BLaER1 treated with 17β-estradiol and CSF1 and Interleukin-3, amounts not matched to agents 10 nM and 100 nM (cell line): ENCODE data around the gene ITPK1.

Experiments
- H3K27ac ChIP-seq, 11 experiments: shearing (Covaris generic); formaldehyde crosslinking; 2 replicates each; pipeline ENCODE4 v1.8.1; 2022
- H3K27me3 ChIP-seq, 11 experiments: shearing (Covaris generic); formaldehyde crosslinking; 2 replicates each; pipeline ENCODE4 v1.8.1; 2022
- H3K36me3 ChIP-seq, 11 experiments: shearing (Covaris generic); formaldehyde crosslinking; 2 replicates each; pipeline ENCODE4 v1.8.1; 2022
- H3K4me1 ChIP-seq, 10 experiments: shearing (Covaris generic); formaldehyde crosslinking; 2 replicates each; pipeline ENCODE4 v1.8.1; 2022
- H3K4me2 ChIP-seq, 11 experiments: shearing (Covaris generic); formaldehyde crosslinking; 2 replicates each; pipeline ENCODE4 v1.8.1; 2022
- H3K4me3 ChIP-seq, 10 experiments: shearing (Covaris generic); formaldehyde crosslinking; 2 replicates each; pipeline ENCODE4 v1.8.1; 2022
- H3K9ac ChIP-seq, 11 experiments: shearing (Covaris generic); formaldehyde crosslinking; 2 replicates each; pipeline ENCODE4 v1.8.1; 2022
- H3K9me3 ChIP-seq, 11 experiments: shearing (Covaris generic); formaldehyde crosslinking; replicated peaks in 1 of 11; 2 replicates each; pipeline ENCODE4 v1.8.1; 2022
- H4K20me1 ChIP-seq, 11 experiments: shearing (Covaris generic); formaldehyde crosslinking; 2 replicates each; pipeline ENCODE4 v1.8.1; 2022
- Cebpa-rat ChIP-seq, 11 experiments: shearing (Covaris generic); IDR thresholded peaks; 2 replicates each; pipeline ENCODE4 v1.8.1; 2022

The ITPK1 gene

GRCh38 chr14:92940543-92940942, 175.2 kb downstream of the ITPK1 start:
- no peaks in the 10 kb centered on the region for H3K27me3 ChIP-seq
- peak overlapping the region in 8 of 11 experiments; percentile 20 to 66 (median 53); a peak in 13 of 22 replicates for H3K4me2 ChIP-seq
- H3K9me3 ChIP-seq, result no peaks in the 10 kb centered on the region
- 0 out of 22 replicates have a peak overlapping the region, but pooled peaks of 1 of the 11 experiments have one; percentile 18 for H3K9ac ChIP-seq
- TF ChIP-seq Cebpa-rat (IDR thresholded peaks at IDR 0.05), result no peak
- peaks cover 0 to 52% (median 38%) of the 10 kb centered on the region in 10 experiments; a peak in 16 of 20 replicates for H3K4me1 ChIP-seq
- peaks cover 0 to 100% (median 44%) of the 10 kb centered on the region in 11 experiments; a peak in 17 of 22 replicates for H4K20me1 ChIP-seq
- H3K27ac ChIP-seq, result no peak overlapping the region
- H3K36me3 ChIP-seq, result peaks cover under 1 to 96% (median 40%) of the 10 kb centered on the region in 11 experiments; a peak in 18 of 22 replicates
- H3K4me3 ChIP-seq, result no peak overlapping the region

- Histone ChIP-seq H3K36me3 (peaks cover 0 to 89% (median 40%) of the 10 kb centered on the region in 11 experiments; a peak in 18 of 22 replicates), H3K27ac (no peak overlapping the region), H3K4me1 (peaks cover 0 to 43% (median 30%) of the 10 kb centered on the region in 10 experiments; a peak in 16 of 20 replicates), H3K4me3 (no peak overlapping the region), H3K9ac (no peak overlapping the region), H3K9me3 (no peaks in the 10 kb centered on the region), H3K27me3 (no peaks in the 10 kb centered on the region), H4K20me1 (peaks cover 0 to 100% (median 36%) of the 10 kb centered on the region in 11 experiments; a peak in 17 of 22 replicates), H3K4me2 (peak overlapping the region in 5 of 11 experiments; percentile 28 to 66 (median 54); a peak in 5 of 22 replicates)
- TF ChIP-seq Cebpa-rat (IDR thresholded peaks at IDR 0.05), result no peak
Measured at GRCh38 chr14:92939699-92940098, 176.0 kb downstream of the ITPK1 start.

GRCh38 chr14:92938890-92939671, 176.6 kb downstream of the ITPK1 start:
- Histone ChIP-seq H3K27ac (no peak overlapping the region), H3K27me3 (no peaks in the 10 kb centered on the region), H3K4me3 (no peak overlapping the region), H3K4me1 (peaks cover 0 to 37% (median 24%) of the 10 kb centered on the region in 10 experiments; a peak in 15 of 20 replicates), H3K9ac (no peak overlapping the region), H4K20me1 (peaks cover 0 to 100% (median 30%) of the 10 kb centered on the region in 11 experiments; a peak in 17 of 22 replicates), H3K9me3 (no peaks in the 10 kb centered on the region), H3K4me2 (peak overlapping the region in 2 of 11 experiments; percentile 52 to 66; a peak in 1 of 22 replicates), H3K36me3 (peaks cover 0 to 83% (median 40%) of the 10 kb centered on the region in 11 experiments; a peak in 18 of 22 replicates)
- no peak for TF ChIP-seq Cebpa-rat (IDR thresholded peaks at IDR 0.05)

- no peaks in the 10 kb centered on the region for H3K9me3 ChIP-seq
- TF ChIP-seq Cebpa-rat (IDR thresholded peaks at IDR 0.05), result no peak
- no peak overlapping the region for H3K4me2 ChIP-seq
- peaks cover 0 to 76% (median 35%) of the 10 kb centered on the region in 11 experiments; a peak in 18 of 22 replicates for H3K36me3 ChIP-seq
- no peaks in the 10 kb centered on the region for H3K27me3 ChIP-seq
- no peak overlapping the region for H3K27ac ChIP-seq
- H3K4me3 ChIP-seq, result no peak overlapping the region
- H3K9ac ChIP-seq, result no peak overlapping the region
- peaks cover 0 to 100% (median 22%) of the 10 kb centered on the region in 11 experiments; a peak in 16 of 22 replicates for H4K20me1 ChIP-seq
- H3K4me1 ChIP-seq, result peaks cover 0 to 30% (median 20%) of the 10 kb centered on the region in 10 experiments; a peak in 15 of 20 replicates
Measured at GRCh38 chr14:92938235-92938875, 177.4 kb downstream of the ITPK1 start.

GRCh38 chr14:92937051-92937937, 178.4 kb downstream of the ITPK1 start:
- no peak for TF ChIP-seq Cebpa-rat (IDR thresholded peaks at IDR 0.05)
- no peak overlapping the region for H3K4me3 ChIP-seq
- H3K36me3 ChIP-seq, result peaks cover 0 to 65% (median 25%) of the 10 kb centered on the region in 11 experiments; a peak in 16 of 22 replicates
- H3K9ac ChIP-seq, result no peak overlapping the region
- peaks cover 0 to 100% (median 16%) of the 10 kb centered on the region in 11 experiments; a peak in 13 of 22 replicates for H4K20me1 ChIP-seq
- no peak overlapping the region for H3K4me2 ChIP-seq
- no peak overlapping the region for H3K27ac ChIP-seq
- no peaks in the 10 kb centered on the region for H3K9me3 ChIP-seq
- H3K4me1 ChIP-seq, result peaks cover 0 to 28% (median 19%) of the 10 kb centered on the region in 10 experiments; a peak in 15 of 20 replicates
- H3K27me3 ChIP-seq, result no peaks in the 10 kb centered on the region

GRCh38 chr14:92936085-92936484, 179.6 kb downstream of the ITPK1 start:
- no peak for TF ChIP-seq Cebpa-rat (IDR thresholded peaks at IDR 0.05)
- no peak overlapping the region for H3K4me3 ChIP-seq
- H3K9me3 ChIP-seq, result no peaks in the 10 kb centered on the region
- H4K20me1 ChIP-seq, result peaks cover 0 to 98% (median 7%) of the 10 kb centered on the region in 11 experiments; a peak in 12 of 22 replicates
- H3K27ac ChIP-seq, result no peak overlapping the region
- no peak overlapping the region for H3K9ac ChIP-seq
- H3K4me2 ChIP-seq, result no peak overlapping the region
- H3K4me1 ChIP-seq, result peaks cover 0 to 20% (median 14%) of the 10 kb centered on the region in 10 experiments; a peak in 15 of 20 replicates
- no peaks in the 10 kb centered on the region for H3K27me3 ChIP-seq
- peaks cover 0 to 53% (median 13%) of the 10 kb centered on the region in 11 experiments; a peak in 12 of 22 replicates for H3K36me3 ChIP-seq

GRCh38 chr14:92935446-92935845, 180.3 kb downstream of the ITPK1 start:
- no peak overlapping the region for H3K4me2 ChIP-seq
- H3K27me3 ChIP-seq, result no peaks in the 10 kb centered on the region
- H3K9me3 ChIP-seq, result no peaks in the 10 kb centered on the region
- no peak overlapping the region for H3K4me3 ChIP-seq
- no peak overlapping the region for H3K9ac ChIP-seq
- TF ChIP-seq Cebpa-rat (IDR thresholded peaks at IDR 0.05), result no peak
- peaks cover 0 to 47% (median 6%) of the 10 kb centered on the region in 11 experiments; a peak in 12 of 22 replicates for H3K36me3 ChIP-seq
- peaks cover 0 to 14% (median 8%) of the 10 kb centered on the region in 10 experiments; a peak in 13 of 20 replicates for H3K4me1 ChIP-seq
- peaks cover 0 to 95% (median 4%) of the 10 kb centered on the region in 11 experiments; a peak in 11 of 22 replicates for H4K20me1 ChIP-seq
- H3K27ac ChIP-seq, result no peak overlapping the region
